Endometrial microvascular endothelial cells (primary cell): ENCODE data around the gene FAM53C. TPM values are rescaled to one million over a fixed set of nuclear protein-coding genes. Genes with fewer than 3 reads are reported as not detected.

Experiments used
- in situ Hi-C: cut with HindIII; loops from 2 replicates; pipeline ENCODE4 v1.10.0; 2017; ENCODE audit warnings: low sequenced_read_pairs, low pct_unique_long_range_greater_than_20kb; ENCODE audit errors: inconsistent ontology term
- total RNA-seq: library from RNA; depleted of rRNA; stranded (reverse); fragments of >200 nt; gene quantifications from one replicate; pipeline ENCODE4 v1.2.3, GENCODE V29; 2015; ENCODE audit errors: inconsistent ontology term

Gene FAM53C
- total RNA-seq, 1 donor from 2014 or later: 36.3 TPM

DNA sequence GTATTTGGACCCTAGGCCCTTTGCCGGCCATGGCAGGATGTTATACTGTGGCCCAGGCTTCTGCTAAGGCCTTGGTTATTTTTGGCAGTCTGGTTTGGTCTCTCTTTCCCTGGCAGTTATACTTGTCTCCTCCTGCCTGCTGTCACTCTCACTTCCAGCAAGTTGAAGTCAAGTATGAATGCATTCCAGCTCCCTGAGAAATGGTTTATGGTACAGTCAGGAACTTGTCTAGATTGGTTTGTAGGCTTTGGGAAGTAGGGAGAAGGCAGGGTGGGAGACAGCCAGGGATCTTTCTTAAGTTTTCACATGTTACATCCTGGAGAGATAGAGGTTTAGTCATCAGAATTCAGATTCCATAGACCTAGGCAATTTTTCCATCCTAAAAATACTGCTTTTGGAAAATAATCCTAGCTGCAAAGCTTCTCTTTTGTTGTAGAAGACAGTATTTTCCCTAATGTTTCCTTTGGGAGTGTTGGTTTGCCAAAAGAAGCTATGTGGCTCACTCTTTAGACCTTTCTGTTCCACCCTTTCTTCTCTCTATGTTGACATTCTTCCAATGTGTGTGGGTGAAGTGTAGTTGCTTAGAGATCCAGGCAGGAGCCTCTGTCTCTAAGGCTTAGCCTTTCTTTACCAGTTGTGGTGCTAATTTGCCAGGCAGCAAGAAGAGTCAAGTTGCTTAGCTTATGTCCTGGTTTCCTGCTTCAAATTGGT, 11.9 kb downstream of the FAM53C start:
- in situ Hi-C loops: loop anchor here (10.0 kb wide), 1 partner anchor 185 kb away; no protein-coding TSS in a partner anchor

DNA sequence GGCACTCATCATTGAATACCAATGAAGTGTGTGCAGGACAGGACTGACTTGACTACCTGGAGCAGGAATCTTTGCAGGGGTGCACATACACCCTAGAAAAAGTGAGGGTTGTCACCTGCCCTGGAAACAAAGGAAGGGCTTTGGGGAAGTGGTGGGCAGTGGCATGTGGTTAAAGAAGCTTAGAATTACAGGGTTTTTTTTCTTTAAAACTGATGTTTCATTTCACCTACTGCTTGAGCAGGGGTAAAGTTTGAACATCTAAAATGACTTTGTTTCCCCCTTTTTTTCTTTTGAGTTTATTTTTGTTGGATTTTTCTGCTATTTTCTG, 12.5 kb downstream of the FAM53C start:
- in situ Hi-C loops: loop anchor here (10.0 kb wide), 1 partner anchor 186 kb away; no protein-coding TSS in a partner anchor

DNA sequence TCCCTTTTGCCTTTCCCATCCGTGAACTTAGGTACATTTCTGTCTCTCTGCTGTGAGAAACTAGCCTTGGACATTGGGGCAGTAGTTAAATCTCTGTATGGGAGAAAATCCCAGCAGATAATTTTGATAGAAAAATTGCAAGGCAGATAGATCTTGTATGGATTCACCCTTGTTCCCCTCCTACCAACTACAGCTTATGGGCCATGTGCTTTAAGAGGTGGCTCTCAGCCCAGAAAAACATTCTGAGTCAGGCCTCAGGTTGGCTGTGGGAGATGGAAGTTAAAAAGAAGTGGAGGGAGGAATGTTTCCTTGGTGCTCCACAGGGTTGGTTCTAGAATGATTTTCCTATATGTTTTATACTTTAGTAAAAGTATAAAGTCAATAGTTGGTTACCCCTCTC, 13.0 kb downstream of the FAM53C start:
- in situ Hi-C loops: loop anchor here (10.0 kb wide), 1 partner anchor 186 kb away; no protein-coding TSS in a partner anchor

DNA sequence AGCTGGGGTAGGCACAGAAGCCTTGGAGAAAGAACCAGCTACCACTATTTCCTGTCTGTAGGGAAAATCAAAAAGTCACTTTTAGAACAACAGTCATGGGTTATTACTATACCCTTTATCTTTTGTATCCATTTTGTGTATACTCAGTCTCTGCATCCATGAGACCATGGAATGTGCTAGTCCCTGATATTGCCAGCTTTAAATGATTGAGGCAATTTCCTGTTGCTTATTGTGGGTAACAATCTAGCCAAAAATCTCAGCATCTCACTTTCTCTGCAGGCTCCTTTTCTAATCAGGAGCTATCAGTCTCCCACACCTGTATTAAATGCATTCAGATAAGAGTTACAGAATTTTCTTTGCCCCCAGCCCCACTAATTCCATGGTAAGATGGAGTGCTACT, 13.5 kb downstream of the FAM53C start:
- in situ Hi-C loops: loop anchor here (10.0 kb wide), 1 partner anchor 187 kb away; no protein-coding TSS in a partner anchor

DNA sequence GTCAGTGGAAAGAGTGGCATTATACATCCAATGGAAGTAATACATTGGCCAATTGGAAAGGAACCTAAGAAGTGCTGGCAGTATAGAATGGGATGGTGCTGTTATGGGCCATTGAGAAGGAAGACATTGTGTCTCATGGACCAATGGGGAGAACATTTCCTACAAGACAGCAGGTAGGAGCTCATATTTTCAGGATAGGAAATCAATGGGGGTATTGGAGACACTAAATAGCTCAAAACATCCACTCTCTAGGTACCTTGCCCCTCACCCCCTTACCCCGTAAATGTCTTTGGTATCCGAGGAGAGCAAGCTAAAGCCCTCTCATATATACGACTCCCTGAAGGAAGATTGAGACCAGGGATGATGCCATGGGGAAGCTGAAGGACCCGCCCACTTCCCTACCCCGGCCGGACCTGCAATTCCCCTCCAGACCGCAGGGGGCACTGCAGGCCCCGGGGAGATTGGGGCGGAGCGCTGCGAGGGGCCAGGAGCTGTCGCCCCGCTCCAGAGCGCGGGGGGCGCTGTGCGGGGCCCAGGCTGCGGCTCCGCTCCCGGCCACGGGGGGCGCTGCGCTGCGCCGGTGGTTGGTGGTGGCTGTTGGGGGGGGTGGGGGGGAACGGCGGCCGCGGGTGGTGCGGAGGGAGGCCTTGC, 14.1 kb downstream of the FAM53C start, which contains the start of gene KDM3B:
KDM3B (plus strand) TSS at position 615 of the 651 bp plus-strand sequence. CDS start 111 bp downstream, outside the sequence.
- in situ Hi-C loops: loop anchor here (10.0 kb wide), 1 partner anchor 187 kb away; no protein-coding TSS in a partner anchor

DNA sequence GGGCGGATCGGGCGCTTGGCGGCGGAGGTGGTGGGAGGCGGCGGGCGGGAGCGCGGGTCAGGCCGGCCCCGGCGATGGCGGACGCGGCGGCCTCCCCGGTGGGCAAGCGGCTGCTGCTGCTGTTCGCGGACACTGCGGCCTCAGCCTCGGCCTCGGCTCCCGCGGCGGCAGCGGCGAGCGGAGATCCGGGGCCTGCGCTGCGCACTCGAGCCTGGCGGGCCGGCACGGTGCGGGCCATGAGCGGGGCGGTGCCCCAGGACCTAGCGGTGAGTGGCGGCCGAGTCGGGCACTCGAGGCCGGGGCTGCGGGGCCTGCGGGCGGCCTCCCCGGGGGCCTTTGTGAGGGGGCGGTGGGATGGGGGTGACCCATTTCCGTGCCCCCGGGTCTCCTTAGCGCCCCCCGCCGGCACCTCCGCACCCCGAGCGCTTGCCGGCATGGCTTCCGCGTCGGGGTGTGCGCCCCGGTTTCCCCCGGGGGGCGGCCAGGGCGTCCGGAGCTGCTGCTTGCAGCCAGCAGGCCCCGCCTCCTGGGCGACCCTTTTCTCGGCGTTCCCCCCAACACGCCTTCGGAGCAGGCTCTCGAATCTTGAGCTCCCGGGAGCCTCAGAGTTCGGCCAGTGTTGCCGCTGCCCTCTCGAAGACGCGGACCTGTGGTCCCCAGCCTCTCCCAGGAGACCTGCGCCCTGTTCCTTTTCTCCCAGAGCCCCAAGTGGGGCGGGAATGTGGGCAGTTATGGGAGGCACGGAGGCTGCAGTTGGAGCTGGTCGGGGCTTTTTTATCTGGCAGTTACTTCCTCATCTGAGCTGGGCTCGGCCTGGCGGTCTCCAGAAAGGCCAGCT, 14.9 kb downstream of the FAM53C start:
- in situ Hi-C loops: loop anchor here (10.0 kb wide), 1 partner anchor 188 kb away; no protein-coding TSS in a partner anchor

DNA sequence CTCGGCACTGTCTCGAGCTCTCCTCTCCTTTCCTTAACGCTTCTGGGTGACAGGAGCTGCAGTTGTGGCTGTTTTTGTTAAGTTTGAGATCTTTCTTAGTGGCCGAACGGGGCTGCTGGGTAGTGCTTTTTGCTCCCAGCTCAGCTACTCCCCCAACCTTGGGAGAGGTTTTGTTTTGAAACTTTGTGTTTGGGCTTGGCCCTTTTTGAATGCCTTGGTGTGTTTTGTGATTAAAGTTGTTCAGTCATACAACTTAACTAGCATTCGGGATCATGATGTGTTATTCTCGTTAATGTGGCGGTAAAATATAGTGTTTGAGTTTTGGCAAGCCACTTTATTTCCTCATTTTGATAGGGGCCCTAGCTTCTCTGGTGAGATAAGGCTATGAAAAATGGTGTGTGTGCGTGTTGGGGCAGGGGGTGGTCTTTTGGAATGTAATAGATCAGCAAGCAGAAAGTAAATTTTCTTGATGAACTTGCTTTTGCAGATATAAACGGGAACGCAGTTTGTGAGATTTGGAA, 15.6 kb downstream of the FAM53C start:
- in situ Hi-C loops: loop anchor here (10.0 kb wide), 1 partner anchor 189 kb away; no protein-coding TSS in a partner anchor

DNA sequence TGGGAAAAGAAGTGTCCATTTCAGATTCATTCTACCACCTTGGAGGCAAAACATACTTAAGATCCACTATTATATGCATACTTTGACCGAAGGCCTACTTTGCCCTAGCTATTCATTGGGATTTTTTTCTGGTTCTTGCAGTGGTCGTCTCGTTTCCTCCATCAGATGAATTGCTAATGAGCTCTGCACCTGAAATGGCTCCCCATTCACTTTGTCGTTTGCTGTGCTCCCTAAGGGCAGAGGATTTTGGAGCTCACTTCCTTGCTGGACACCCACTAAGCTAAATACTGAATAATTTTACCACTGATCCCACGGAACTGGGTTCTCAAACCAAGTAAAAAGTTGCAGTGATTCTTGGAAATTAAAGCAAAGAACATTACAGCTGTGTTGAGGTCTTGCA, 16.3 kb downstream of the FAM53C start:
- in situ Hi-C loops: loop anchor here (10.0 kb wide), 1 partner anchor 190 kb away; no protein-coding TSS in a partner anchor

DNA sequence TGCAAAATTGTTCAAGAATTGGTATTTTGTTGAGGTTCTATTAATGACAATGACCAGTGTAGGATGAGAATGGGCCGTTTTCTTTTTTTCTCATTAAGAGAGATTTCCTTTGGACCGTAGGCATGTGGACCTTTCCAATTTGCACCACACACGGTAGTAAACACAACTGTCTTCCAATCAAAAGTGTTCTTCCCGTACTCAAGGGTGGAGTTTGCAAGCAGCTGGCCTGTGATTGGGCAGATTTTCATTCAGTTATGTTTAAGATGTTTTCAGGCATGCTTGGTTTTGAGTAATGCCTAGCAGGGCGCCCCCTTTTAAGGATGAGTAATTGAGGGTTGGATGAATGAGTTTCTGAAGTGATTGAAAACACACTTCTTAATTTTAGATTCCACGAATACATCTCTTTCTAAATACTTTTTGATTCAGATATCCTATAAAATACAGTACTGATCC, 16.9 kb downstream of the FAM53C start:
- in situ Hi-C loops: loop anchor here (10.0 kb wide), 1 partner anchor 190 kb away; no protein-coding TSS in a partner anchor

DNA sequence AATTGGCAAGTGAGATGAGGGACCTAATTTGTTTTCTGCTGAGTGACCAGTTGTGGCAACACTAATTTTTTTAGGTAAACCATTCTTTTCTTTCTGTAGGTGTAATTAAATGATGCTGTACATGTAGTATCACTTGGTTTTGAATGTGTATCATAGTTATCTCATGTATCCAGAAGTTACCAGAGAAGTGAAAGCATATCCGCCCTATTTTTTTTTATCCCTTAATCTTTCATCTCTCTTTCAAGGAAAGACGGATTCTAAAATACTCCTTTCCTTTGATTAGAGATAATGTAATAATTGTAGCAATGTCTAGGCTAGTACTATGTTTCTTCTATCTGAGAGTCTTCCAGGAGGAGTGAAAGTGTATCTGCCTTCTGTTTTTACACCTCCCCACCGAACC, 21.6 kb downstream of the FAM53C start:
- in situ Hi-C loops: loop anchor here (10.0 kb wide), 1 partner anchor 195 kb away; no protein-coding TSS in a partner anchor

DNA sequence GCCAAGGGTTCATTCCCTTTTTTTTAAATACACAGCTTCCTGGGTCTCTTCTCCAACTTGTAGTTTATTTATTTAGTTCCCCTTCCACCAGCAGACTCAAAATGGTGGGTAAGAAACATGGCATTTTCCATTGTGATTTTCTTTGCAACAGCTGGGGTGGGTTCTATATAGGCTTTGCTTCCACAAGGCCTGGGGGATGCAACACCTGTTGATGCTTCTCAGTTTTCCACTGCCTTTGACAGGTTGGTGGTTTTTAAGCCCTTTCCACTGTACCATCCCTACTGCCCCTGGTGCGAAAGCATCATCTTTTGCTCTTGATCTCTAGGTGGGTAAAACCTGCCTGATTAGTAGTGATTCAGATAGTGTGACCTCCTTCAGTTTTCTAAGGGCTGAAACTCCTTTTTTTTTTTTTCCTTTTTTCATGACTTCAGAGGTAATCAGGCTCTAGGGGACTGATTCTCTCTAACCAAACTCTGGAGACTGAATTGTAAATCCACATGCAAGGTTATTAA, 22.9 kb downstream of the FAM53C start:
- in situ Hi-C loops: no loop called here

DNA sequence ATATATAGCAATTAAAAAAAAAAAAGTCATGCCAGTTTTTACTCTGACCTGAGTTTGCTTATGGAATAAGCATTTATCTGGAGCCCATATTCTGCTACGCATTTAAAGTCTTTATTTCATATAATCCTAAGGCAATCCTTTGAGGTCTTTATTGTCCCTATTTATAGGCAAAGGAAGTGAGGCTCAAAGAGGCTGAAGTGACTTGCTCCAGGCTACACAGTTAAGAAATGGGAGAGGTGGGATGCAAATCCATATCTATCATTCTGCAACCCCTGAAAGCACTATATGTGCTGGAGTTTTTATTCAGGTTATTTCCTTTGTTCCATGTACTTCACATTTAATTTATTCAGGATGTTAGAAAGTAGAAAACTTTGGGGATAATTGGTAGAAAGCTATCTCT, 26.5 kb downstream of the FAM53C start:
- in situ Hi-C loops: no loop called here

DNA sequence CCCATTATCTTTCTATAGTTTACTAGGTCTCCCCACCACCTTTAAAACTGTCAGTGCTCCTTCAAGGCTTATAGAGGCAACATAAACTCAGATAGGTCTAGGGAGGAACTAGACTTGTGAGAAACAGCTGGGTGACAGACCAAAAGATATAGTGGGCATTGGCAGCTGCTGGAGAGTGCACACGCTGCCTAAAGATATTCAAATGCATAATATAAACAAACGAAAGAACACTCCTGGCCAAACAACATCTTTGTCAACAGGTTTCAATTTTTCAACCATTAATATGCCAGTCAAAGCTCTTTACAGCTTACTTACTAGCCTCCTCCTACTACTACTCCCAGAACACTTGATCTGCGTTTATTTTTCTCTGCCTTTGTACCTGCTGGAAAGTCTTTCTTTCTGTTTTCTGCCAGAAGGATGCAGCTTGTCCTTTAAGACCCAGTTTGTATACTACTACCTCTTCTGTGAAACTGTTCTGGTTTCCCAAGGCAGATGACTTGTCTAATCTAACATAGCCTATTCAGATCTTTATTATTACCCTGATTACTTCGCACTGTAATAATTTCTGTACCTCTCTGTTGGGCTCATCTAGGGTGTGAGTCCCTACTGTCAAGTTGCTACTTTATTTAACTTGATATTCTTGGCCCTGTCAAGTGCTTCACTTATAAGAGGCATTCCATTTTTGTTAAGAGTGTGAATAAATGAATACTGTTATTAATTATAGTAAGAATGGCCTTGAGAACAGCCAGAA, 28.7 kb downstream of the FAM53C start:
- in situ Hi-C loops: no loop called here

DNA sequence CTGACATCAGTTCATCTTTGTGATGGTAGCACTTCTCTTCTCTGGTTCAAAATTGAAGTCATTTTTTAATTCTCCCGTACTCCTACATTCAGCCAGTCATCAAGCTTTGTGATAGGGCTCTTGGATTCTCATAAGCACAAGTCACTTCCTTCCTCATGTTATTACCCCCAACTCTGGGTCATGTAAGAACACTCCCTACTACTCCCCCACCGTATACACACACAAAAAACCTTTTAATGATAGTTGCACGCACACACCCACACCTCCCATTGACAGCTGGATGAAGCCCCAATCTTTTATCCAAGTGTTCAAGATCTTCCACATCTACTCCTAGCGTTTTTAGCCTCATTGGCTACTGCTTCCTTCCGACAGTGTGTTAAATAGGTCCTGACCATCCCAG, 31.2 kb downstream of the FAM53C start:
- in situ Hi-C loops: no loop called here

DNA sequence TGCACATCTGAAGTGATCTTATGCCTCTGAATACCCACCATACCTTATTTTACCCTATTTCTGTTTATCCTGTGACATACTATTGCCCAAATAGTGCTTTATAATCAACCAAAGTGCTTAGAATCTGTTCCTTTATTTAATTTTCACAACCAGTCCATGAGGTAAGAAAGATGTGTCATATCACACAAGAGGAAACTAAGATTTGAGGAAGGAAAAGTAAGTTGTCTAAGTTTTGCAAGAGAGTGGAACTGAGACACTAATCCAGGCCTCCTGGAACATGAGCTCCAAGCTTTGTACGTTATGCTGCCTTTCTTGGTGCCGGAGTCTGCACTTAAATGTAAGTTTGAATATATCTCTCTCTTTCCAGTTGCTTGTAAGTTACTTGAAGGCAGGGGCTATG, 31.6 kb downstream of the FAM53C start:
- in situ Hi-C loops: no loop called here

DNA sequence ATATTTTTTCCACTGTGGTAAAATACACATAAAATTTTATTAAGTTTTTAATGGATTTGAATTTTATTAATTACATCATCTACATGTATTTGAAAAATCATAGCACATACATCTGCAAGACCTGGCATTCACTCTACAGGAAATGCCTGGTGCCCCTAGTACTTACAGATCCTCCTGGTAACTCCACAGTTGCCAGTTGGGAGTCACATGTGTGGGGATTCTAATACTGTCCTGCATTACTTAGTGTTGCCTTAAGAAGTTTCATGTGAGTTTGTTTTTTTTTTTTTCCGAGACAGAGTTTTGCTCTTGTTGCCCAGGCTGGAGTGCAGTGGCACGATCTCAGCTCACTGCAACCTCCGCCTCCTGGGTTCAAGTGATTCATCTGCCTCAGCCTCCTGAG, 32.5 kb downstream of the FAM53C start:
- in situ Hi-C loops: no loop called here

DNA sequence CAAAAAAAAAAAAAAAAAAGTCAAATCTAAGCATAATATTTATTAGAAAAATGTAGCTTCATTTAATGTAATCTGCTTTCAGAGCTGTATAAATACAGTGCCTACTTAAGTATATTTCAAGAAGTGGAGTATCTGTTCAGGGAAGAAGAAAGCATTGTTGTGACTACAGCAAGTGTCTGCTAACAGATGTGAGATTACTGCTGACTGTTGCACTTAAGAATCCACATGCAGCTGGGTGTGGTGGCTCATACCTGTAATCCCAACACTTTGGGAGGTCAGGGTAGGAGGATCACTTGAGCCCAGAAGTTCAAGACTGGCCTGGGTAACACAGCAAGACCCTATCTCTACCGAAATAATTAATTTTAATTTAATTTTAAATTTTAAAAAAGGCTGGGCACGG, 33.4 kb downstream of the FAM53C start:
- in situ Hi-C loops: no loop called here

DNA sequence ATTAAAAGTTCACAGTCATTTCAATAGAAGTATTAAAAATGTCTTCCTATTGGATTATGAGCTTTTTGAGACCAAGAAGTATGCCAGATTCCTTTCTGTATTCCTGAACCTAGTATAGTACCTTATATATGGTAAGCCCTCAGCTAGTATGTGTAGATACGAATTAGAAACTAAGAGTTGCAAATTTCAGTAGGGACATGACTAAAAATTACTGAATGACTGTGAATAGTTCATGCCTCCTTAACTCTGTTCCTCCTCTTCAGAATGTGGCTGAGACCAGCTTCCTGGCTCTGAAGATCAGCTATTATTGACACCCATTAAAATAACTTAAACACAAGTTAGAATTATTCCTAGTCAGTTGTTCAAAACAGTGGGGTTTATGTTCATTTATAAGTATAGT, 34.2 kb downstream of the FAM53C start:
- in situ Hi-C loops: no loop called here
